HCT116 (cell line): Measurements from ENCODE around the gene PRKAG2.

Source experiments
- SRF ChIP-seq: IDR thresholded peaks from 2 replicates; pipeline ENCODE4 v1.6.1; 2012; ENCODE audit warnings: low read depth
- TF ChIP-seq, protein P1 (sequence below), 3 experiments: fragments of 200-600 bp in 1 of 3; sonication (generic) in 1 of 3; IDR thresholded peaks in 2 of 3; conservative IDR thresholded peaks in 1 of 3; 2 replicates each; pipeline ENCODE4 v1.5.1; 2012 to 2017; ENCODE audit warnings: low read depth in 2 of 3, low read length in 2 of 3, antibody characterized with exemption in 1 of 3, borderline replicate concordance in 1 of 3, control low read depth in 1 of 3, mild to moderate bottlenecking in 1 of 3, mixed read lengths in 1 of 3, mixed run types in 1 of 3, moderate library complexity in 1 of 3; ENCODE audit not compliant: insufficient read depth in 1 of 3
- TF ChIP-seq, protein P2 (sequence below): IDR thresholded peaks from 2 replicates; pipeline ENCODE4 v1.6.1; 2011; ENCODE audit warnings: mild to moderate bottlenecking, low read length, moderate library complexity; ENCODE audit not compliant: insufficient replicate concordance; ENCODE audit errors: extremely low read depth
- TF ChIP-seq, protein P3 (sequence below): IDR thresholded peaks from 2 replicates; pipeline ENCODE4 v1.6.1; 2012; ENCODE audit warnings: low read depth

DNA sequence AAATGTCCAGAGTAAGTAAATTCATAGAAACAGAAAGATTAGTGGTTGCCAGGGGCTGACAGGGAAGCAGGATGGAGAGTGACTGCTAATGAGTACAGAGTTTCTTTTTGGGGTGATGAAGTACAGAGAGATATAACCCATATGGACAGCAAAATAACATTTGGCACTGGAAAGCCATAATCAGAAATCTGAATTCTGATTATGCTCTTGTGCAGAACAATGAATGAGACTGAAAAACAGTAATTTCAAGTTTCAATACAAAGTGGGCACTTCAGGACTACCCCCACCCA is 361.7 kb downstream of the PRKAG2 start:
- TF ChIP-seq, protein P1, sequence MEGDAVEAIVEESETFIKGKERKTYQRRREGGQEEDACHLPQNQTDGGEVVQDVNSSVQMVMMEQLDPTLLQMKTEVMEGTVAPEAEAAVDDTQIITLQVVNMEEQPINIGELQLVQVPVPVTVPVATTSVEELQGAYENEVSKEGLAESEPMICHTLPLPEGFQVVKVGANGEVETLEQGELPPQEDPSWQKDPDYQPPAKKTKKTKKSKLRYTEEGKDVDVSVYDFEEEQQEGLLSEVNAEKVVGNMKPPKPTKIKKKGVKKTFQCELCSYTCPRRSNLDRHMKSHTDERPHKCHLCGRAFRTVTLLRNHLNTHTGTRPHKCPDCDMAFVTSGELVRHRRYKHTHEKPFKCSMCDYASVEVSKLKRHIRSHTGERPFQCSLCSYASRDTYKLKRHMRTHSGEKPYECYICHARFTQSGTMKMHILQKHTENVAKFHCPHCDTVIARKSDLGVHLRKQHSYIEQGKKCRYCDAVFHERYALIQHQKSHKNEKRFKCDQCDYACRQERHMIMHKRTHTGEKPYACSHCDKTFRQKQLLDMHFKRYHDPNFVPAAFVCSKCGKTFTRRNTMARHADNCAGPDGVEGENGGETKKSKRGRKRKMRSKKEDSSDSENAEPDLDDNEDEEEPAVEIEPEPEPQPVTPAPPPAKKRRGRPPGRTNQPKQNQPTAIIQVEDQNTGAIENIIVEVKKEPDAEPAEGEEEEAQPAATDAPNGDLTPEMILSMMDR (IDR thresholded peaks at IDR 0.05 in 2 of 3, conservative IDR thresholded peaks at IDR 0.05 in 1 of 3; ENCODE audit: borderline replicate concordance in 1 of 3, insufficient read depth in 1 of 3, low read depth in 2 of 3, low read length in 2 of 3) = no peak
- TF ChIP-seq, protein P2, sequence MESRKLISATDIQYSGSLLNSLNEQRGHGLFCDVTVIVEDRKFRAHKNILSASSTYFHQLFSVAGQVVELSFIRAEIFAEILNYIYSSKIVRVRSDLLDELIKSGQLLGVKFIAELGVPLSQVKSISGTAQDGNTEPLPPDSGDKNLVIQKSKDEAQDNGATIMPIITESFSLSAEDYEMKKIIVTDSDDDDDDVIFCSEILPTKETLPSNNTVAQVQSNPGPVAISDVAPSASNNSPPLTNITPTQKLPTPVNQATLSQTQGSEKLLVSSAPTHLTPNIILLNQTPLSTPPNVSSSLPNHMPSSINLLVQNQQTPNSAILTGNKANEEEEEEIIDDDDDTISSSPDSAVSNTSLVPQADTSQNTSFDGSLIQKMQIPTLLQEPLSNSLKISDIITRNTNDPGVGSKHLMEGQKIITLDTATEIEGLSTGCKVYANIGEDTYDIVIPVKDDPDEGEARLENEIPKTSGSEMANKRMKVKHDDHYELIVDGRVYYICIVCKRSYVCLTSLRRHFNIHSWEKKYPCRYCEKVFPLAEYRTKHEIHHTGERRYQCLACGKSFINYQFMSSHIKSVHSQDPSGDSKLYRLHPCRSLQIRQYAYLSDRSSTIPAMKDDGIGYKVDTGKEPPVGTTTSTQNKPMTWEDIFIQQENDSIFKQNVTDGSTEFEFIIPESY = no peak
- TF ChIP-seq, protein P3, sequence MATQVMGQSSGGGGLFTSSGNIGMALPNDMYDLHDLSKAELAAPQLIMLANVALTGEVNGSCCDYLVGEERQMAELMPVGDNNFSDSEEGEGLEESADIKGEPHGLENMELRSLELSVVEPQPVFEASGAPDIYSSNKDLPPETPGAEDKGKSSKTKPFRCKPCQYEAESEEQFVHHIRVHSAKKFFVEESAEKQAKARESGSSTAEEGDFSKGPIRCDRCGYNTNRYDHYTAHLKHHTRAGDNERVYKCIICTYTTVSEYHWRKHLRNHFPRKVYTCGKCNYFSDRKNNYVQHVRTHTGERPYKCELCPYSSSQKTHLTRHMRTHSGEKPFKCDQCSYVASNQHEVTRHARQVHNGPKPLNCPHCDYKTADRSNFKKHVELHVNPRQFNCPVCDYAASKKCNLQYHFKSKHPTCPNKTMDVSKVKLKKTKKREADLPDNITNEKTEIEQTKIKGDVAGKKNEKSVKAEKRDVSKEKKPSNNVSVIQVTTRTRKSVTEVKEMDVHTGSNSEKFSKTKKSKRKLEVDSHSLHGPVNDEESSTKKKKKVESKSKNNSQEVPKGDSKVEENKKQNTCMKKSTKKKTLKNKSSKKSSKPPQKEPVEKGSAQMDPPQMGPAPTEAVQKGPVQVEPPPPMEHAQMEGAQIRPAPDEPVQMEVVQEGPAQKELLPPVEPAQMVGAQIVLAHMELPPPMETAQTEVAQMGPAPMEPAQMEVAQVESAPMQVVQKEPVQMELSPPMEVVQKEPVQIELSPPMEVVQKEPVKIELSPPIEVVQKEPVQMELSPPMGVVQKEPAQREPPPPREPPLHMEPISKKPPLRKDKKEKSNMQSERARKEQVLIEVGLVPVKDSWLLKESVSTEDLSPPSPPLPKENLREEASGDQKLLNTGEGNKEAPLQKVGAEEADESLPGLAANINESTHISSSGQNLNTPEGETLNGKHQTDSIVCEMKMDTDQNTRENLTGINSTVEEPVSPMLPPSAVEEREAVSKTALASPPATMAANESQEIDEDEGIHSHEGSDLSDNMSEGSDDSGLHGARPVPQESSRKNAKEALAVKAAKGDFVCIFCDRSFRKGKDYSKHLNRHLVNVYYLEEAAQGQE = no peak
- TF ChIP-seq SRF = no peak
